Measurements from ENCODE around the gene ALCAM.

ALCAM gene

GRCh38 chr3:105534491-105534890 is 167.8 kb downstream of the ALCAM start:
- no peak for DNase-seq (ENCODE audit: extremely low read depth, low read depth)
- no peak for TF ChIP-seq CTCF (IDR thresholded peaks at IDR 0.05; ENCODE audit: low read depth, low read length, missing control alignments)

GRCh38 chr3:105537371-105538080 is 170.8 kb downstream of the ALCAM start:
- no peak overlapping the region for H3K4me3 ChIP-seq (replicated peaks; ENCODE audit: low read depth, low read length)
- DNase-seq (ENCODE audit: extremely low read depth, low read depth) = no peak
- no peak for TF ChIP-seq CTCF (IDR thresholded peaks at IDR 0.05; ENCODE audit: low read depth, low read length, missing control alignments)

More at GRCh38 chr3:105534491-105534890, 167.8 kb downstream of the ALCAM start:
- no peak overlapping the region for H3K4me3 ChIP-seq (replicated peaks; ENCODE audit: low read depth, low read length)

GRCh38 chr3:105538483-105538882 is 171.8 kb downstream of the ALCAM start:
- H3K4me3 ChIP-seq (replicated peaks; ENCODE audit: low read depth, low read length) = no peak overlapping the region
- TF ChIP-seq CTCF (IDR thresholded peaks at IDR 0.05; ENCODE audit: low read depth, low read length, missing control alignments) = no peak
- no peak for DNase-seq (ENCODE audit: extremely low read depth, low read depth)

- no peak overlapping the region for H3K4me3 ChIP-seq (replicated peaks; ENCODE audit: low read depth, low read length)
- no peak for DNase-seq (ENCODE audit: extremely low read depth, low read depth)
- TF ChIP-seq CTCF (IDR thresholded peaks at IDR 0.05; ENCODE audit: low read depth, low read length, missing control alignments) = no peak
These were observed 173.2 kb downstream of the ALCAM start for GRCh38 chr3:105539897-105540296.

GRCh38 chr3:105542282-105543019 is 175.7 kb downstream of the ALCAM start:
- no peak for TF ChIP-seq CTCF (IDR thresholded peaks at IDR 0.05; ENCODE audit: low read depth, low read length, missing control alignments)
- H3K4me3 ChIP-seq (replicated peaks; ENCODE audit: low read depth, low read length) = no peak overlapping the region
- no peak for DNase-seq (ENCODE audit: extremely low read depth, low read depth)

GRCh38 chr3:105545051-105545450 is 178.3 kb downstream of the ALCAM start:
- TF ChIP-seq CTCF (IDR thresholded peaks at IDR 0.05; ENCODE audit: low read depth, low read length, missing control alignments) = no peak
- H3K4me3 ChIP-seq (replicated peaks; ENCODE audit: low read depth, low read length) = no peak overlapping the region
- DNase-seq (ENCODE audit: extremely low read depth, low read depth) = no peak

Measured in HFF-Myc (cell line).